Tibial nerve (tissue), 3 donors: ENCODE measurements around the gene AUTS2.

Source experiments
- POLR2A ChIP-seq, 2 donors: fragments of 450-650 bp; IDR thresholded peaks; one replicate each; pipeline ENCODE4 v1.6.1; 2017; ENCODE audit warnings: antibody characterized with exemption in 2 of 2, mild to moderate bottlenecking in 2 of 2, moderate library complexity in 2 of 2
- TF ChIP-seq, protein P1 (sequence below), 5 experiments: fragments of 200-600 bp in 3 of 5; fragments of 450-650 bp in 2 of 5; sonication (generic) in 3 of 5; IDR thresholded peaks; one replicate each; pipeline ENCODE4 v1.5.1; 2016 to 2019; ENCODE audit warnings: antibody characterized with exemption in 5 of 5, mild to moderate bottlenecking in 3 of 5, moderate library complexity in 2 of 5

- TF ChIP-seq, protein P1, sequence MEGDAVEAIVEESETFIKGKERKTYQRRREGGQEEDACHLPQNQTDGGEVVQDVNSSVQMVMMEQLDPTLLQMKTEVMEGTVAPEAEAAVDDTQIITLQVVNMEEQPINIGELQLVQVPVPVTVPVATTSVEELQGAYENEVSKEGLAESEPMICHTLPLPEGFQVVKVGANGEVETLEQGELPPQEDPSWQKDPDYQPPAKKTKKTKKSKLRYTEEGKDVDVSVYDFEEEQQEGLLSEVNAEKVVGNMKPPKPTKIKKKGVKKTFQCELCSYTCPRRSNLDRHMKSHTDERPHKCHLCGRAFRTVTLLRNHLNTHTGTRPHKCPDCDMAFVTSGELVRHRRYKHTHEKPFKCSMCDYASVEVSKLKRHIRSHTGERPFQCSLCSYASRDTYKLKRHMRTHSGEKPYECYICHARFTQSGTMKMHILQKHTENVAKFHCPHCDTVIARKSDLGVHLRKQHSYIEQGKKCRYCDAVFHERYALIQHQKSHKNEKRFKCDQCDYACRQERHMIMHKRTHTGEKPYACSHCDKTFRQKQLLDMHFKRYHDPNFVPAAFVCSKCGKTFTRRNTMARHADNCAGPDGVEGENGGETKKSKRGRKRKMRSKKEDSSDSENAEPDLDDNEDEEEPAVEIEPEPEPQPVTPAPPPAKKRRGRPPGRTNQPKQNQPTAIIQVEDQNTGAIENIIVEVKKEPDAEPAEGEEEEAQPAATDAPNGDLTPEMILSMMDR (IDR thresholded peaks at IDR 0.05): no peak
- no peak for TF ChIP-seq POLR2A (IDR thresholded peaks at IDR 0.05)
These were observed 179.9 kb downstream of the AUTS2 start for GRCh38 chr7:69778138-69778537.
